Endodermal cell (in vitro differentiated cells): ENCODE measurements around the gene KLHDC9. TPM values are rescaled to one million over a fixed set of nuclear protein-coding genes. Genes with fewer than 3 reads are reported as not detected.

Experiments
- DNase-seq: peaks from one replicate; pipeline ENCODE4 v3.0.0-alpha.2; 2017
- H3K27ac ChIP-seq: 2 replicates; pipeline ENCODE4 v1.5.1; 2013; ENCODE audit warnings: mild to moderate bottlenecking, low read depth, low read length, moderate library complexity
- H3K27me3 ChIP-seq: 2 replicates; pipeline ENCODE4 v1.6.1; 2013; ENCODE audit warnings: mild to moderate bottlenecking, low read length, moderate library complexity; ENCODE audit not compliant: insufficient read depth, control insufficient read depth, poor library complexity, severe bottlenecking
- H3K36me3 ChIP-seq: 2 replicates; pipeline ENCODE4 v1.7.0; 2013; ENCODE audit warnings: mild to moderate bottlenecking, low read length, moderate library complexity; ENCODE audit not compliant: control insufficient read depth, insufficient read depth
- H3K4me1 ChIP-seq: one replicate; pipeline ENCODE4 v1.7.0; 2013; ENCODE audit warnings: low read length; ENCODE audit not compliant: control insufficient read depth, insufficient read depth
- H3K4me3 ChIP-seq: 2 replicates; pipeline ENCODE4 v1.5.1; 2013; ENCODE audit warnings: mild to moderate bottlenecking, low read length, moderate library complexity
- H3K9ac ChIP-seq: 2 replicates; pipeline ENCODE4 v1.6.1; 2013; ENCODE audit warnings: mild to moderate bottlenecking, low read length, moderate library complexity; ENCODE audit not compliant: poor library complexity, severe bottlenecking; ENCODE audit errors: extremely low read depth
- H3K9me3 ChIP-seq: 2 replicates; pipeline ENCODE4 v1.6.1; 2013; ENCODE audit warnings: mild to moderate bottlenecking, low read length, moderate library complexity; ENCODE audit not compliant: control insufficient read depth
- H3K27ac Mint-ChIP-seq: 2 replicates; pipeline ENCODE4 v1.8.0; 2020; ENCODE audit warnings: mixed read lengths
- H3K27me3 Mint-ChIP-seq: 2 replicates; pipeline ENCODE4 v1.8.0; 2021; ENCODE audit warnings: mild to moderate bottlenecking, mixed read lengths; ENCODE audit not compliant: insufficient read depth
- H3K36me3 Mint-ChIP-seq: 2 replicates; pipeline ENCODE4 v1.8.0; 2020; ENCODE audit warnings: low read depth, mixed read lengths
- H3K4me1 Mint-ChIP-seq: 2 replicates; pipeline ENCODE4 v1.8.0; 2020; ENCODE audit warnings: mixed read lengths
- H3K4me3 Mint-ChIP-seq: 2 replicates; pipeline ENCODE4 v1.8.0; 2020; ENCODE audit warnings: mild to moderate bottlenecking, moderate library complexity, mixed read lengths
- H3K9me3 Mint-ChIP-seq: 2 replicates; pipeline ENCODE4 v1.8.0; 2020; ENCODE audit warnings: mild to moderate bottlenecking, mixed read lengths
- WGBS, 2 experiments: methylation state at CpG; one replicate each; pipeline versions ENCODE4 v1.1.5 to v1.1.7; 2013; ENCODE audit warnings: missing lambda C conversion rate in 2 of 2, mixed read lengths in 1 of 2; ENCODE audit not compliant: insufficient coverage in 1 of 2, insufficient read length in 1 of 2; 5-methylcytosine and 5-hydroxymethylcytosine counted together
- total RNA-seq, 2 donors: library from RNA; stranded (reverse); fragmentation: NEBNext Ultra II Directional in 1 of 2; extraction: Animal tissue kit (Norgen Biotek cat#: 25700) in 1 of 2; gene quantifications; 2 replicates in 1 of 2; 3 replicates in 1 of 2; pipeline ENCODE4 v1.2.1, GENCODE V29; 2021
- TF ChIP-seq, protein P1 (sequence below): fragments of 200-600 bp; sonication (generic); conservative IDR thresholded peaks from 2 replicates; pipeline ENCODE4 v1.5.0; 2021; ENCODE audit warnings: antibody characterized with exemption, mild to moderate bottlenecking

The KLHDC9 gene
- total RNA-seq, 2 donors from 2014 or later = 14.6 to 25.4 TPM

DNA sequence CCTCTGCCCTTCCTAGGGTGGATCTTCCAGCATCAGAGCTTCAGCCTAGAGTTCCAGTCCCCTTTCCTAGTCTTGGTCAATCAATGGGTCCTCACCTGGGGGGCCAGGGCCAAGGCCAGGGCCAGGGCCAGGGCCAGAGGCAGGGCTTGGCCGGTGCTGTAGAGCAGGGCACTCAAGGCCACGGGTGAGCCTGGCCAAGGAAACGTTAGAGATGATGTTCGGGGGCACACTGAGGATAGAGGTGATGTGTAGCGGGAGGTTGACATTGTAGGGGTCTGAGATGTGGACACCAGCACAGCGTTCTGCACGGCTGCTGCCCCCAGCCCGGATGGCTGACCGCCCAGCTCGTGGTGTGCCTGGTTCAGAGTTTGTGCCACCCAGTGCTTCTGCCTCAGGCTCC, 46.9 kb upstream of the KLHDC9 start:
- no peaks in the 10 kb centered on the region for H3K9me3 ChIP-seq
- H3K27ac Mint-ChIP-seq = no peak overlapping the region
- peaks cover 14% of the 10 kb centered on the region for H3K4me1 Mint-ChIP-seq
- no peak overlapping the region for H3K4me3 ChIP-seq
- no peak overlapping the region for H3K4me3 Mint-ChIP-seq
- no peak overlapping the region for H3K9ac ChIP-seq
- H3K36me3 Mint-ChIP-seq = peaks cover 6% of the 10 kb centered on the region
- TF ChIP-seq, protein P1, sequence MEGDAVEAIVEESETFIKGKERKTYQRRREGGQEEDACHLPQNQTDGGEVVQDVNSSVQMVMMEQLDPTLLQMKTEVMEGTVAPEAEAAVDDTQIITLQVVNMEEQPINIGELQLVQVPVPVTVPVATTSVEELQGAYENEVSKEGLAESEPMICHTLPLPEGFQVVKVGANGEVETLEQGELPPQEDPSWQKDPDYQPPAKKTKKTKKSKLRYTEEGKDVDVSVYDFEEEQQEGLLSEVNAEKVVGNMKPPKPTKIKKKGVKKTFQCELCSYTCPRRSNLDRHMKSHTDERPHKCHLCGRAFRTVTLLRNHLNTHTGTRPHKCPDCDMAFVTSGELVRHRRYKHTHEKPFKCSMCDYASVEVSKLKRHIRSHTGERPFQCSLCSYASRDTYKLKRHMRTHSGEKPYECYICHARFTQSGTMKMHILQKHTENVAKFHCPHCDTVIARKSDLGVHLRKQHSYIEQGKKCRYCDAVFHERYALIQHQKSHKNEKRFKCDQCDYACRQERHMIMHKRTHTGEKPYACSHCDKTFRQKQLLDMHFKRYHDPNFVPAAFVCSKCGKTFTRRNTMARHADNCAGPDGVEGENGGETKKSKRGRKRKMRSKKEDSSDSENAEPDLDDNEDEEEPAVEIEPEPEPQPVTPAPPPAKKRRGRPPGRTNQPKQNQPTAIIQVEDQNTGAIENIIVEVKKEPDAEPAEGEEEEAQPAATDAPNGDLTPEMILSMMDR = no peak
- no peaks in the 10 kb centered on the region for H3K36me3 ChIP-seq
- H3K27ac ChIP-seq = no peak overlapping the region
- H3K4me1 ChIP-seq = peaks cover 9% of the 10 kb centered on the region
- peaks cover 12% of the 10 kb centered on the region for H3K9me3 Mint-ChIP-seq
- no peaks in the 10 kb centered on the region for H3K27me3 ChIP-seq
- peaks cover 22% of the 10 kb centered on the region for H3K27me3 Mint-ChIP-seq
- DNase-seq = no peak
- 93% methylated on average over 7 to 10 of the region's 10 CpGs for WGBS, 2 experiments

DNA sequence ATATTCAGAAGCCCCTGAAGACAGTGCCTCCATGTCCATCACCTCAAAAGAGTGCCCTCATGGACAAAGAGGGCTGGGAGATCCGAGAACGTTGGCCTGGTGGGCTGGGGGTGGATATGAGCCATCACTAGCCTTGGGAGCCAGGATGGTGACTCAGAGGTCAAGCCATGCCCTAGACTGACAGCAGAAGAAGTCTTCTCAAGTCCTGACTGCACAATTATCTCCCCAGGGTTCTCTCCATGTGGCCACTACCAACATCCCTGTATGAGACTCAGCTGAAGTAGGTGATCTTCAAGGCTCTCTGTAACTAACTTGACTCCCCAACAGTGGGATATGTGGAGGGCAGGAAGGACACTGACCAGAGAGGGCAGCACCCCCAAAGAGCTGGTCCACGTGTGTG, 45.3 kb upstream of the KLHDC9 start:
- WGBS, 2 experiments = 79 to 91% methylated on average over 3 of the region's 3 CpGs
- peaks cover 14% of the 10 kb centered on the region for H3K27me3 Mint-ChIP-seq
- H3K36me3 Mint-ChIP-seq = no peaks in the 10 kb centered on the region

DNA sequence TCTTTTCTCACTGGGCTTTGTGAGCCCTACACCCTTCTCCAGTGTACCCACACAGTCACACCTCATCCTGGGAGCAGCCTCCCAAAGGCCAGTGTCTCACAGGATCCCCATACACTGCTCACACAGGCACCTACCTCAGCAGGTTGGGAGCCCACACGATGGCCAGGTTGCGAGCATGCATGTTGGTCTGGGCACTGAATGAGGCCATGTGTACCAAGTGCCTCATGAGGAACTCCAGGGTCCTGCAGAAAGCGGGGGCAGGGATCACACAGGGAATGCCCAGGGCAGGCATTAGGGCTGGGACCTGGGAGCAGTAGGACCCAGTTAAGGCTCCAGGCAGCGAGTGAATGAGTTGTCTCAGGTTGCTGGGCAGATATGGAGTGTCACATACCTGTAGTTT, 43.9 kb upstream of the KLHDC9 start:
- TF ChIP-seq, protein P1 = no peak

More for the DNA sequence above, 45.3 kb upstream of the KLHDC9 start:
- Histone ChIP-seq H3K9ac (no peak overlapping the region), H3K4me3 (no peak overlapping the region), H3K4me1 (no peaks in the 10 kb centered on the region), H3K36me3 (no peaks in the 10 kb centered on the region), H3K27me3 (no peaks in the 10 kb centered on the region), H3K9me3 (no peaks in the 10 kb centered on the region), H3K27ac (no peak overlapping the region)
- Mint-ChIP-seq H3K27ac (no peak overlapping the region), H3K9me3 (no peaks in the 10 kb centered on the region), H3K4me1 (peaks cover 4% of the 10 kb centered on the region), H3K4me3 (no peak overlapping the region)
- TF ChIP-seq, protein P1 = no peak
- DNase-seq = no peak

More for the DNA sequence above, 43.9 kb upstream of the KLHDC9 start:
- Mint-ChIP-seq H3K27ac (no peak overlapping the region), H3K9me3 (no peaks in the 10 kb centered on the region), H3K27me3 (peaks cover under 1% of the 10 kb centered on the region), H3K4me3 (no peak overlapping the region), H3K4me1 (peaks cover 4% of the 10 kb centered on the region), H3K36me3 (no peaks in the 10 kb centered on the region)
- Histone ChIP-seq H3K4me1 (no peaks in the 10 kb centered on the region), H3K4me3 (no peak overlapping the region), H3K9ac (no peak overlapping the region), H3K27ac (no peak overlapping the region), H3K27me3 (no peaks in the 10 kb centered on the region), H3K36me3 (no peaks in the 10 kb centered on the region), H3K9me3 (no peaks in the 10 kb centered on the region)
- 89 to 97% methylated on average over 4 of the region's 4 CpGs for WGBS, 2 experiments
- no peak for DNase-seq
